ENCODE results near the gene RIT2. TPM values are rescaled to one million over a fixed set of nuclear protein-coding genes. Genes with fewer than 3 reads are reported as not detected.

Gene RIT2
- total RNA-seq, 1 experiment from 2014 or later: not detected

DNA sequence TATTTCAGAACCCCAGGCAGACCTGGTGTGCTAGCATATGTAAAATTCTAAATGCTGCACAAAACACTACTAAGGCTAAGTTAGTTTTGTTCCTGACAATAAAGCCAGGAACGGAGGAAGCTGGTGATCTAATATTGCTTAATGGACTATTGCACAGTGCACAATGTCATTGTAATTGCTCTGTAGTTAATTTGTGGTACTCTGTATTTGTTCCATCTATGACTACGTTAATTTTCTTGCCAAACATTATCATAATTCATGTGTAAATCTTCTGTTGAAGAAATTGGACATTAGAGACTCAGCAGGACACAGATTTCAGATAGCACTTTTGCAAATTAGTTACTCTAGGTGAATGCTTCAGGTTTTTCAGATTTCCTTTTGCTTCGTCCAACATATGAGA is 232.3 kb downstream of the RIT2 start:
- no peak overlapping the region for H3K4me3 ChIP-seq (ENCODE audit: low read depth, low read length)
- no peaks in the 10 kb centered on the region for H3K9me3 Mint-ChIP-seq (ENCODE audit: unreplicated experiment)
- no peaks in the 10 kb centered on the region for H3K4me1 ChIP-seq
- no peak for TF ChIP-seq CTCF (IDR thresholded peaks at IDR 0.05; ENCODE audit: insufficient read depth in 1 of 2, low read depth in 1 of 2, low read length in 1 of 2, severe bottlenecking in 1 of 2, unreplicated experiment in 1 of 2)
- H3K9me3 ChIP-seq: no peaks in the 10 kb centered on the region
- H3K27me3 ChIP-seq (replicated peaks; ENCODE audit: control insufficient read depth, insufficient read depth, low read length): no peaks in the 10 kb centered on the region
- no peak overlapping the region for H3K4me3 Mint-ChIP-seq (ENCODE audit: unreplicated experiment)
- H3K36me3 ChIP-seq (ENCODE audit: control insufficient read depth, insufficient read depth, low read length): no peaks in the 10 kb centered on the region
- DNase-seq: no peak
- ChIA-PET POLR2A (no interaction called here), CTCF (no interaction called here)
- no peaks in the 10 kb centered on the region for H3K36me3 Mint-ChIP-seq (ENCODE audit: insufficient read depth, unreplicated experiment)
- intact Hi-C loops (cut with micrococcal nuclease; ENCODE audit: unreplicated experiment): no loop called here
- peaks cover 2% of the 10 kb centered on the region for H3K27me3 Mint-ChIP-seq (ENCODE audit: insufficient read depth, unreplicated experiment)
- H3K4me1 Mint-ChIP-seq (ENCODE audit: low read depth, unreplicated experiment): no peaks in the 10 kb centered on the region
- no peak overlapping the region for H3K27ac Mint-ChIP-seq (ENCODE audit: unreplicated experiment)
- no TSS peak for BruUV-seq (replicated peaks)

GRCh38 chr18:42882122-42882521 is 233.4 kb downstream of the RIT2 start:
- Histone ChIP-seq H3K27me3 (replicated peaks; ENCODE audit: control insufficient read depth, insufficient read depth, low read length) (no peaks in the 10 kb centered on the region), H3K36me3 (ENCODE audit: control insufficient read depth, insufficient read depth, low read length) (no peaks in the 10 kb centered on the region), H3K4me3 (ENCODE audit: low read depth, low read length) (no peak overlapping the region), H3K4me1 (no peaks in the 10 kb centered on the region), H3K9me3 (no peaks in the 10 kb centered on the region)
- TF ChIP-seq CTCF (IDR thresholded peaks at IDR 0.05; ENCODE audit: insufficient read depth in 1 of 2, low read depth in 1 of 2, low read length in 1 of 2, severe bottlenecking in 1 of 2, unreplicated experiment in 1 of 2): no peak
- H3K27ac Mint-ChIP-seq (ENCODE audit: unreplicated experiment): no peak overlapping the region
- ChIA-PET POLR2A (no interaction called here), CTCF (no interaction called here)
- no peaks in the 10 kb centered on the region for H3K9me3 Mint-ChIP-seq (ENCODE audit: unreplicated experiment)
- intact Hi-C loops (cut with micrococcal nuclease; ENCODE audit: unreplicated experiment): no loop called here
- H3K4me3 Mint-ChIP-seq (ENCODE audit: unreplicated experiment): no peak overlapping the region
- no peaks in the 10 kb centered on the region for H3K4me1 Mint-ChIP-seq (ENCODE audit: low read depth, unreplicated experiment)
- no peak for DNase-seq
- H3K27me3 Mint-ChIP-seq (ENCODE audit: insufficient read depth, unreplicated experiment): peaks cover 2% of the 10 kb centered on the region
- H3K36me3 Mint-ChIP-seq (ENCODE audit: insufficient read depth, unreplicated experiment): no peaks in the 10 kb centered on the region
- no TSS peak for BruUV-seq (replicated peaks)

- Mint-ChIP-seq H3K27me3 (ENCODE audit: insufficient read depth, unreplicated experiment) (no peaks in the 10 kb centered on the region), H3K4me3 (ENCODE audit: unreplicated experiment) (no peak overlapping the region), H3K4me1 (ENCODE audit: low read depth, unreplicated experiment) (no peaks in the 10 kb centered on the region), H3K9me3 (ENCODE audit: unreplicated experiment) (no peaks in the 10 kb centered on the region), H3K27ac (ENCODE audit: unreplicated experiment) (no peak overlapping the region), H3K36me3 (ENCODE audit: insufficient read depth, unreplicated experiment) (no peaks in the 10 kb centered on the region)
- no peaks in the 10 kb centered on the region for H3K9me3 ChIP-seq
- no TSS peak for BruUV-seq (replicated peaks)
- intact Hi-C loops (cut with micrococcal nuclease; ENCODE audit: unreplicated experiment): no loop called here
- H3K36me3 ChIP-seq (ENCODE audit: control insufficient read depth, insufficient read depth, low read length): no peaks in the 10 kb centered on the region
- no peaks in the 10 kb centered on the region for H3K4me1 ChIP-seq
- no peaks in the 10 kb centered on the region for H3K27me3 ChIP-seq (replicated peaks; ENCODE audit: control insufficient read depth, insufficient read depth, low read length)
- POLR2A ChIA-PET: no interaction called here
- TF ChIP-seq CTCF (IDR thresholded peaks at IDR 0.05; ENCODE audit: insufficient read depth in 1 of 2, low read depth in 1 of 2, low read length in 1 of 2, severe bottlenecking in 1 of 2, unreplicated experiment in 1 of 2): no peak
- H3K4me3 ChIP-seq (ENCODE audit: low read depth, low read length): no peak overlapping the region
- CTCF ChIA-PET: no interaction called here
- DNase-seq: no peak
Observed at GRCh38 chr18:42872838-42873237, 242.6 kb downstream of the RIT2 start.
